Liver (tissue), 9 donors: Measurements from ENCODE around the gene TRAK1. TPM values are rescaled to one million over a fixed set of nuclear protein-coding genes. Genes with fewer than 3 reads are reported as not detected.

Source experiments
- DNase-seq: peaks from one replicate; pipeline ENCODE4 v3.0.0-alpha.2; 2017; ENCODE audit warnings: low spot score
- H3K27ac ChIP-seq, 2 donors: one replicate each; pipeline ENCODE4 v1.7.0; 2013; ENCODE audit warnings: inconsistent platforms in 2 of 2, low read length in 2 of 2, control low read depth in 1 of 2, low read depth in 1 of 2, mild to moderate bottlenecking in 1 of 2
- H3K27me3 ChIP-seq, 4 donors: one replicate each; pipeline versions ENCODE4 v1.6.1 to v1.7.0; 2013; ENCODE audit warnings: low read length in 3 of 4, inconsistent platforms in 1 of 4, mild to moderate bottlenecking in 1 of 4, moderate library complexity in 1 of 4; ENCODE audit not compliant: control insufficient read depth in 4 of 4, insufficient read depth in 4 of 4
- H3K36me3 ChIP-seq, 4 donors: one replicate each; pipeline versions ENCODE4 v1.6.1 to v1.7.0; 2013; ENCODE audit warnings: low read length in 3 of 4, mild to moderate bottlenecking in 3 of 4, low read depth in 1 of 4, moderate library complexity in 1 of 4; ENCODE audit not compliant: control insufficient read depth in 4 of 4, insufficient read depth in 3 of 4
- H3K4me1 ChIP-seq, 4 donors: one replicate each; pipeline versions ENCODE4 v1.6.1 to v1.7.0; 2013; ENCODE audit warnings: low read length in 3 of 4, mild to moderate bottlenecking in 3 of 4, moderate library complexity in 1 of 4; ENCODE audit not compliant: control insufficient read depth in 4 of 4, insufficient read depth in 4 of 4
- H3K4me3 ChIP-seq, 3 donors: one replicate each; pipeline versions ENCODE4 v1.6.1 to v1.7.0; 2013; ENCODE audit warnings: low read length in 3 of 3, control low read depth in 1 of 3, low read depth in 1 of 3, mild to moderate bottlenecking in 1 of 3
- H3K9ac ChIP-seq, 2 donors: one replicate each; pipeline ENCODE4 v1.7.0; 2013; ENCODE audit warnings: low read length in 2 of 2, mild to moderate bottlenecking in 2 of 2, moderate library complexity in 2 of 2, control low read depth in 1 of 2, low read depth in 1 of 2
- H3K9me3 ChIP-seq, 4 donors: one replicate each; pipeline versions ENCODE4 v1.6.1 to v1.7.0; 2013; ENCODE audit warnings: low read length in 3 of 4; ENCODE audit not compliant: control insufficient read depth in 4 of 4
- ATF3 ChIP-seq: IDR thresholded peaks from 2 replicates; pipeline ENCODE4 v1.6.1; 2016; ENCODE audit warnings: antibody characterized with exemption
- FOXA1 ChIP-seq: IDR thresholded peaks from 2 replicates; pipeline ENCODE4 v1.6.1; 2016; ENCODE audit warnings: antibody characterized with exemption
- FOXA2 ChIP-seq: IDR thresholded peaks from 2 replicates; pipeline ENCODE4 v1.6.1; 2016; ENCODE audit warnings: antibody characterized with exemption
- GABPA ChIP-seq, 2 donors: IDR thresholded peaks in 1 of 2; conservative IDR thresholded peaks in 1 of 2; 2 replicates each; pipeline ENCODE4 v1.6.1; 2016; ENCODE audit warnings: antibody characterized with exemption in 2 of 2, mild to moderate bottlenecking in 1 of 2, moderate library complexity in 1 of 2
- HNF4A ChIP-seq, 2 donors: conservative IDR thresholded peaks; 2 replicates each; pipeline ENCODE4 v1.6.1; 2016; ENCODE audit warnings: antibody characterized with exemption in 2 of 2, mild to moderate bottlenecking in 2 of 2
- HNF4G ChIP-seq: IDR thresholded peaks from 2 replicates; pipeline ENCODE4 v1.6.1; 2016; ENCODE audit warnings: antibody characterized with exemption
- JUND ChIP-seq, 2 donors: IDR thresholded peaks; 2 replicates each; pipeline ENCODE4 v1.6.1; 2016; ENCODE audit warnings: antibody characterized with exemption in 2 of 2
- NR2F2 ChIP-seq: IDR thresholded peaks from 2 replicates; pipeline ENCODE4 v1.6.1; 2016; ENCODE audit warnings: antibody characterized with exemption
- RAD21 ChIP-seq, 2 donors: IDR thresholded peaks; 2 replicates each; pipeline ENCODE4 v1.6.1; 2016; ENCODE audit warnings: antibody characterized with exemption in 2 of 2, mild to moderate bottlenecking in 2 of 2
- RXRA ChIP-seq, 2 donors: IDR thresholded peaks; 2 replicates each; pipeline ENCODE4 v1.6.1; 2017 to 2018; ENCODE audit warnings: antibody characterized with exemption in 2 of 2, mild to moderate bottlenecking in 1 of 2
- SP1 ChIP-seq: IDR thresholded peaks from 2 replicates; pipeline ENCODE4 v1.6.1; 2018; ENCODE audit warnings: antibody characterized with exemption, mild to moderate bottlenecking
- YY1 ChIP-seq: IDR thresholded peaks from 2 replicates; pipeline ENCODE4 v1.6.1; 2016; ENCODE audit warnings: antibody characterized with exemption, mild to moderate bottlenecking
- ZBTB33 ChIP-seq: IDR thresholded peaks from 2 replicates; pipeline ENCODE4 v1.6.1; 2016; ENCODE audit warnings: antibody characterized with exemption
- WGBS: extraction: QIAGEN DNeasy Blood & Tissue Kit; methylation state at CpG from one replicate; pipeline ENCODE4 v1.1.7; 2013; 5-methylcytosine and 5-hydroxymethylcytosine counted together
- polyA plus RNA-seq, 2 donors: library from polyadenylated mRNA; stranded (reverse) in 1 of 2; unstranded in 1 of 2; fragments of 200-250 nt in 1 of 2; fragments of >200 nt in 1 of 2; fragmentation: Nextera tagmentation in 1 of 2; extraction: Ambion mirVana in 1 of 2; gene quantifications; one replicate each; pipeline versions ENCODE4 v1.2.1 to v1.2.3, GENCODE V29; 2013 to 2015
- total RNA-seq, 2 donors: library from RNA; depleted of rRNA; stranded (reverse); fragments of >200 nt; gene quantifications; one replicate each; pipeline ENCODE4 v1.2.3, GENCODE V29; 2014
- TF ChIP-seq, protein P1 (sequence below): IDR thresholded peaks from 2 replicates; pipeline ENCODE4 v1.6.1; 2016; ENCODE audit warnings: antibody characterized with exemption, mild to moderate bottlenecking
- donor health status: healthy.
- donor health status: healthy.
- donor health status: healthy.
- donor health status: healthy.
- donor health status: healthy.

The TRAK1 gene
- total and polyA plus RNA-seq, 4 donors, result 3.4 to 21.7 (median 8.6) TPM

DNA sequence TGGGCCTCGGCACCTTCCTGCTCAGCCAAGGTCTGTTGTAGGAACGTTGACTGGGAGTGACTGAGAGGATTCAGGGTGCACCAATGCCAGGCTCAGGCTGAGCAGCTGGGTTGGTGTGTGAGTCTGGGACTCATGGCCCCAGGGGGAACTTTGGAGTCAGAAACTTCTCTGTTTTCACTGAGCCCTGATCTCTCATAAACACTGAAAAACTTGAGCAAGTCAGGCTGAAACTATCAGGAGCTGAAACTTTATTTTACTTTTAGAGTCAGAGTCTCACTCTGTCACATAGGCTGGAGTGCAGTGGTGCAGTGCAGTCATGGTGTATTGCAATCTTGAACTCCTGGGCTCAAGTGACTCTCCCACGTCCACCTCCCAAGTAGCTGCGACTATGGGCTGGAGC, 3.0 kb downstream of the TRAK1 start (continued):
- TF ChIP-seq SP1, result no peak
- no peak for TF ChIP-seq HNF4G
- TF ChIP-seq FOXA2, result no peak
- no peak for TF ChIP-seq RAD21 (IDR thresholded peaks at IDR 0.05)

DNA sequence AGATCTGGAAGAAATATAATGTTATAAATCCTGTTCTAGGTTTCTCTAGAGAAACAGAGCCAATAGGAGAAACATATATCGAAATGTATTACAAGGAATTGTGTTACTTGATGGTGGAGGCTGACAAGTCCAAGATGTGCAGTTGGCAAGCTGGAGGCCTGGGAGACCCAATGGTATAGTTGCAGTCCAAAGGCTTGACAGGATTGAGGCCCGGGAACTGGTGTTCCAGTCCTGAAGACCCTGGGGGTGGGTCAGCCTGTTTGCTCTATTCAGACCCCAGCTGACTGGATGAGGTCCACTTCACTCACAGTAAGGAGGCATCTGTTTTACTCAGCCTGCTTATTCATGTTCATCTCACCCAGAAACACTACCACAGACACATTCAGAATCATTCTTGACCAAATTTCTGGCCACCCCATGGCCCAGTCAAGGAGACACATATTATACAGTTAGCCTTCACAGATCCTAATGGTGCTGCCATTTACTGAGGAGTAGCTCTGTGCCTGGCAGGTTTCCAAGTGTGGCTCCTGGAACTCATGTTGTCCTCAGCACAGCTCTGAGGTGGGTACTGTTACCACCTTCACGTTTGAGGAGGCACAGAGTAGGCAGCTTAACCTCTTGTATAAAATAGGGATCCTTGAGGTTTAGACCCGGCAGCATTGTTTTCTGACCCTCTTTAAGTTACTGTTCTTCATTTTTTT, 3.7 kb downstream of the TRAK1 start:
- TF ChIP-seq FOXA2, result no peak
- TF ChIP-seq HNF4G, result no peak
- TF ChIP-seq RXRA (IDR thresholded peaks at IDR 0.05), result no peak
- no peak for TF ChIP-seq YY1
- TF ChIP-seq, protein P1, sequence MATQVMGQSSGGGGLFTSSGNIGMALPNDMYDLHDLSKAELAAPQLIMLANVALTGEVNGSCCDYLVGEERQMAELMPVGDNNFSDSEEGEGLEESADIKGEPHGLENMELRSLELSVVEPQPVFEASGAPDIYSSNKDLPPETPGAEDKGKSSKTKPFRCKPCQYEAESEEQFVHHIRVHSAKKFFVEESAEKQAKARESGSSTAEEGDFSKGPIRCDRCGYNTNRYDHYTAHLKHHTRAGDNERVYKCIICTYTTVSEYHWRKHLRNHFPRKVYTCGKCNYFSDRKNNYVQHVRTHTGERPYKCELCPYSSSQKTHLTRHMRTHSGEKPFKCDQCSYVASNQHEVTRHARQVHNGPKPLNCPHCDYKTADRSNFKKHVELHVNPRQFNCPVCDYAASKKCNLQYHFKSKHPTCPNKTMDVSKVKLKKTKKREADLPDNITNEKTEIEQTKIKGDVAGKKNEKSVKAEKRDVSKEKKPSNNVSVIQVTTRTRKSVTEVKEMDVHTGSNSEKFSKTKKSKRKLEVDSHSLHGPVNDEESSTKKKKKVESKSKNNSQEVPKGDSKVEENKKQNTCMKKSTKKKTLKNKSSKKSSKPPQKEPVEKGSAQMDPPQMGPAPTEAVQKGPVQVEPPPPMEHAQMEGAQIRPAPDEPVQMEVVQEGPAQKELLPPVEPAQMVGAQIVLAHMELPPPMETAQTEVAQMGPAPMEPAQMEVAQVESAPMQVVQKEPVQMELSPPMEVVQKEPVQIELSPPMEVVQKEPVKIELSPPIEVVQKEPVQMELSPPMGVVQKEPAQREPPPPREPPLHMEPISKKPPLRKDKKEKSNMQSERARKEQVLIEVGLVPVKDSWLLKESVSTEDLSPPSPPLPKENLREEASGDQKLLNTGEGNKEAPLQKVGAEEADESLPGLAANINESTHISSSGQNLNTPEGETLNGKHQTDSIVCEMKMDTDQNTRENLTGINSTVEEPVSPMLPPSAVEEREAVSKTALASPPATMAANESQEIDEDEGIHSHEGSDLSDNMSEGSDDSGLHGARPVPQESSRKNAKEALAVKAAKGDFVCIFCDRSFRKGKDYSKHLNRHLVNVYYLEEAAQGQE, result no peak
- TF ChIP-seq JUND (IDR thresholded peaks at IDR 0.05), result no peak
- TF ChIP-seq GABPA (IDR thresholded peaks at IDR 0.05 in 1 of 2, conservative IDR thresholded peaks at IDR 0.05 in 1 of 2), result no peak
- TF ChIP-seq HNF4A (conservative IDR thresholded peaks at IDR 0.05), result no peak
- TF ChIP-seq RAD21 (IDR thresholded peaks at IDR 0.05), result no peak
- no peak for TF ChIP-seq SP1
- no peak for TF ChIP-seq NR2F2
- TF ChIP-seq ZBTB33, result no peak
- H3K9me3 ChIP-seq, result no peaks in the 10 kb centered on the region
- DNase-seq, result no peak
- peaks cover 0 to 4% (median 2%) of the 10 kb centered on the region in 4 donors for H3K36me3 ChIP-seq
- WGBS, result 87% methylated on average over 4 of the region's 4 CpGs
- no peaks in the 10 kb centered on the region for H3K4me1 ChIP-seq
- H3K27me3 ChIP-seq, result no peaks in the 10 kb centered on the region
- H3K4me3 ChIP-seq, result no peak overlapping the region
- no peak overlapping the region for H3K27ac ChIP-seq
- no peak overlapping the region for H3K9ac ChIP-seq

GRCh38 chr3:42095540-42095939, 4.4 kb downstream of the TRAK1 start:
- Histone ChIP-seq H3K9me3 (no peaks in the 10 kb centered on the region), H3K36me3 (no peaks in the 10 kb centered on the region), H3K4me3 (no peak overlapping the region), H3K9ac (no peak overlapping the region), H3K4me1 (no peaks in the 10 kb centered on the region), H3K27me3 (no peaks in the 10 kb centered on the region), H3K27ac (no peak overlapping the region)
- DNase-seq, result no peak
- 98% methylated on average over 2 of the region's 2 CpGs for WGBS
- TF ChIP-seq YY1 (no peak), SP1 (no peak), ZBTB33 (no peak), RXRA (IDR thresholded peaks at IDR 0.05) (no peak), GABPA (IDR thresholded peaks at IDR 0.05 in 1 of 2, conservative IDR thresholded peaks at IDR 0.05 in 1 of 2) (no peak), NR2F2 (no peak), FOXA1 (no peak), FOXA2 (no peak), ATF3 (no peak), JUND (IDR thresholded peaks at IDR 0.05) (no peak), HNF4A (conservative IDR thresholded peaks at IDR 0.05) (no peak)
- TF ChIP-seq, protein P1, result no peak
